Measurements from ENCODE around the gene ZKSCAN1.

GRCh38 chr7:100088621-100089457 lies 73.4 kb downstream of the ZKSCAN1 start, which contains the start of gene COPS6:
- TF ChIP-seq CTCF (IDR thresholded peaks at IDR 0.05; ENCODE audit: low read length) (no peak), EZH2 (IDR thresholded peaks at IDR 0.05; ENCODE audit: borderline replicate concordance, low read length) (no peak)

All from OCI-LY1 (cell line).